ENCODE results near the gene SNX18.

- TF ChIP-seq CTCF (conservative IDR thresholded peaks at IDR 0.05; ENCODE audit: low read length) (no peak), EZH2phosphoT487 (IDR thresholded peaks at IDR 0.05; ENCODE audit: borderline replicate concordance) (no peak)
These were observed 20.2 kb downstream of the SNX18 start for GRCh38 chr5:54537725-54538124.

Measured in Loucy (cell line).